Panc1 (cell line): ENCODE measurements around the gene HSPA12A.

Source experiments
- POLR2AphosphoS5 ChIP-seq: IDR thresholded peaks from 2 replicates; pipeline ENCODE4 v1.6.1; 2012; ENCODE audit warnings: mild to moderate bottlenecking, low read depth, low read length, moderate library complexity
- SIN3A ChIP-seq: IDR thresholded peaks from 2 replicates; pipeline ENCODE4 v1.6.1; 2012; ENCODE audit warnings: low read depth, mild to moderate bottlenecking, low read length, moderate library complexity, borderline replicate concordance; ENCODE audit not compliant: insufficient read depth
- TF ChIP-seq, protein P1 (sequence below): fragments of 450-650 bp; IDR thresholded peaks from 2 replicates; pipeline ENCODE4 v1.5.1; 2017; ENCODE audit warnings: mild to moderate bottlenecking
- TF ChIP-seq, protein P2 (sequence below), 2 experiments: IDR thresholded peaks; 2 replicates each; pipeline ENCODE4 v1.6.1; 2011 to 2012; ENCODE audit warnings: low read depth in 2 of 2, control low read depth in 1 of 2, low read length in 1 of 2, mild to moderate bottlenecking in 1 of 2, moderate library complexity in 1 of 2; ENCODE audit not compliant: insufficient read depth in 1 of 2

DNA sequence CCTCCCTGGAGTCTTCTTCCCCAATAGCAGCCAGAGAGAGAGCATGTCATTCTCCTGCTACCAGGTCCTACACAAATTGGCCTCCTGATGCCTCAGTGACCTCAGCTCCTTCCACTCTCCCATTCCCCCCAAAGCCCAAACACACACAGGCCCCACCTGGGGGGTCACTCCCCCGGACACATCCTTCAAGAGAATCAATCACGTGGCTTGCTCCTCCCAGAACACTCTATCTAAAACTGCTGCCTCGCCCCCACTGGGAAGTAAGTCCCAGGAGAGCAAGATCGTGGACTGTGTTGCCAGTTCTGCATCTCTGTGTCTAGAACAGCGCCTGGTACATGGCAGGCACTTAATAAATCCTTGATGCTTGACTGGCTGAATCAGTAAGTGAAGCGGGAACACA, 2.5 kb upstream of the HSPA12A start:
- TF ChIP-seq, protein P1, sequence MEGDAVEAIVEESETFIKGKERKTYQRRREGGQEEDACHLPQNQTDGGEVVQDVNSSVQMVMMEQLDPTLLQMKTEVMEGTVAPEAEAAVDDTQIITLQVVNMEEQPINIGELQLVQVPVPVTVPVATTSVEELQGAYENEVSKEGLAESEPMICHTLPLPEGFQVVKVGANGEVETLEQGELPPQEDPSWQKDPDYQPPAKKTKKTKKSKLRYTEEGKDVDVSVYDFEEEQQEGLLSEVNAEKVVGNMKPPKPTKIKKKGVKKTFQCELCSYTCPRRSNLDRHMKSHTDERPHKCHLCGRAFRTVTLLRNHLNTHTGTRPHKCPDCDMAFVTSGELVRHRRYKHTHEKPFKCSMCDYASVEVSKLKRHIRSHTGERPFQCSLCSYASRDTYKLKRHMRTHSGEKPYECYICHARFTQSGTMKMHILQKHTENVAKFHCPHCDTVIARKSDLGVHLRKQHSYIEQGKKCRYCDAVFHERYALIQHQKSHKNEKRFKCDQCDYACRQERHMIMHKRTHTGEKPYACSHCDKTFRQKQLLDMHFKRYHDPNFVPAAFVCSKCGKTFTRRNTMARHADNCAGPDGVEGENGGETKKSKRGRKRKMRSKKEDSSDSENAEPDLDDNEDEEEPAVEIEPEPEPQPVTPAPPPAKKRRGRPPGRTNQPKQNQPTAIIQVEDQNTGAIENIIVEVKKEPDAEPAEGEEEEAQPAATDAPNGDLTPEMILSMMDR, result no peak
- TF ChIP-seq, protein P2, sequence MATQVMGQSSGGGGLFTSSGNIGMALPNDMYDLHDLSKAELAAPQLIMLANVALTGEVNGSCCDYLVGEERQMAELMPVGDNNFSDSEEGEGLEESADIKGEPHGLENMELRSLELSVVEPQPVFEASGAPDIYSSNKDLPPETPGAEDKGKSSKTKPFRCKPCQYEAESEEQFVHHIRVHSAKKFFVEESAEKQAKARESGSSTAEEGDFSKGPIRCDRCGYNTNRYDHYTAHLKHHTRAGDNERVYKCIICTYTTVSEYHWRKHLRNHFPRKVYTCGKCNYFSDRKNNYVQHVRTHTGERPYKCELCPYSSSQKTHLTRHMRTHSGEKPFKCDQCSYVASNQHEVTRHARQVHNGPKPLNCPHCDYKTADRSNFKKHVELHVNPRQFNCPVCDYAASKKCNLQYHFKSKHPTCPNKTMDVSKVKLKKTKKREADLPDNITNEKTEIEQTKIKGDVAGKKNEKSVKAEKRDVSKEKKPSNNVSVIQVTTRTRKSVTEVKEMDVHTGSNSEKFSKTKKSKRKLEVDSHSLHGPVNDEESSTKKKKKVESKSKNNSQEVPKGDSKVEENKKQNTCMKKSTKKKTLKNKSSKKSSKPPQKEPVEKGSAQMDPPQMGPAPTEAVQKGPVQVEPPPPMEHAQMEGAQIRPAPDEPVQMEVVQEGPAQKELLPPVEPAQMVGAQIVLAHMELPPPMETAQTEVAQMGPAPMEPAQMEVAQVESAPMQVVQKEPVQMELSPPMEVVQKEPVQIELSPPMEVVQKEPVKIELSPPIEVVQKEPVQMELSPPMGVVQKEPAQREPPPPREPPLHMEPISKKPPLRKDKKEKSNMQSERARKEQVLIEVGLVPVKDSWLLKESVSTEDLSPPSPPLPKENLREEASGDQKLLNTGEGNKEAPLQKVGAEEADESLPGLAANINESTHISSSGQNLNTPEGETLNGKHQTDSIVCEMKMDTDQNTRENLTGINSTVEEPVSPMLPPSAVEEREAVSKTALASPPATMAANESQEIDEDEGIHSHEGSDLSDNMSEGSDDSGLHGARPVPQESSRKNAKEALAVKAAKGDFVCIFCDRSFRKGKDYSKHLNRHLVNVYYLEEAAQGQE (IDR thresholded peaks at IDR 0.05; ENCODE audit: insufficient read depth in 1 of 2, low read depth in 2 of 2, low read length in 1 of 2), result no peak
- TF ChIP-seq POLR2AphosphoS5 (no peak), SIN3A (no peak)
